ENCODE measurements around the gene CYP24A1. TPM values are rescaled to one million over a fixed set of nuclear protein-coding genes. Genes with fewer than 3 reads are reported as not detected.

CYP24A1 gene
- total RNA-seq, 1 experiment from 2014 or later = 0.28 TPM

DNA sequence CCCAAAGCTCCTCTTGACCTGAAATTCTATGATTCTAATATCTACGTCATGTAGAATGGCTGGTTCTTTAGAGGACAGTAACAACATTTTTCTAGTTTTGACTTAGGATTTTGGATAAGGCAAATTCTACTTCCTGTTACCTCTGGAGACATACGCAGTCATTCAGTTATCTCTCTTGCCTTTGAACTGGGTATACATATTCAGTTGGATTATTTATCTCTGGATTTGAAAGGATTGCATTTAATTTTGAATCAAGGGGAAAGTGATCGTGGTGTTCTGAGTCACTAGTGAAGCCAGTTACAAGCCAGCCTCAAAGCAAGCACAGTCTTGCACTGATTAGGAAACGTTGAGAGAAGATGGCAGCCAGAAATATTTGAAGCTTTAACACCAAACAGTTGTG lies 68.1 kb downstream of the CYP24A1 start:
- ChIA-PET POLR2A (interaction anchor here (0.7 to 5.8 kb wide), 23 partner anchors 9 to 512 kb away, joined by 3 to 73 read pairs (median 6); partner anchors contain the start of genes PFDN4 and ZNF217), CTCF (interaction anchor here (0.8 to 24.1 kb wide), 17 partner anchors 10 to 541 kb away, joined by 3 to 1436 read pairs (median 7); partner anchors contain the start of gene PFDN4)
- no peak overlapping the region for H3K4me3 Mint-ChIP-seq (ENCODE audit: unreplicated experiment)
- peak; percentile 62 for DNase-seq (ENCODE audit: unreplicated experiment)
- H3K4me1 Mint-ChIP-seq (ENCODE audit: insufficient read depth, unreplicated experiment) = peaks cover 21% of the 10 kb centered on the region
- no peaks in the 10 kb centered on the region for H3K36me3 Mint-ChIP-seq (ENCODE audit: insufficient read depth, unreplicated experiment)
- BruUV-seq (replicated peaks) = no TSS peak
- intact Hi-C loops (cut with micrococcal nuclease) = no loop called here
- no peak for TF ChIP-seq CTCF (IDR thresholded peaks at IDR 0.05; ENCODE audit: unreplicated experiment)
- peak overlapping the region; percentile 71 for H3K27ac Mint-ChIP-seq (ENCODE audit: low read depth, unreplicated experiment)
- no peaks in the 10 kb centered on the region for H3K9me3 Mint-ChIP-seq (ENCODE audit: unreplicated experiment)
- H3K27me3 Mint-ChIP-seq (ENCODE audit: insufficient read depth, unreplicated experiment) = no peaks in the 10 kb centered on the region

DNA sequence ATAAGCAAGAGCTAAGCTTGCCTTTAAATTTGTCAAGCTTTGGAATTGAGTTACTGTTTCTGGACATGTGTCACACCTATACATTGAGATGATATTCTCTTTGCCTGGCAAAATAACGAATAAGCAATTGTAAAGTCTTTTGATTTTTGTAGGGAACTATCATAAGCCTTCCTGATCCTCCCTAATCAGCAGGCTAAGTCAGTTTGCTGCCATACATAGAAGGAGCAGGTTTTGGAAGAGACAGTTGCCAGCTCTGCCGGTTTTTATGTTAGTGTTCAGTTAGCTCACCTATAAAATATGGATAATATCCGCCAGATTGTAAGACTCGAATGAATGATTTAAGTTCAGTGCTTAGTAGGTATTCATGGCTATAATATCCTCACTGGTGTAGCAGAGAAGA lies 69.0 kb downstream of the CYP24A1 start:
- H3K4me3 Mint-ChIP-seq (ENCODE audit: unreplicated experiment) = no peak overlapping the region
- H3K9me3 Mint-ChIP-seq (ENCODE audit: unreplicated experiment) = no peaks in the 10 kb centered on the region
- intact Hi-C loops (cut with micrococcal nuclease) = no loop called here
- no peaks in the 10 kb centered on the region for H3K27me3 Mint-ChIP-seq (ENCODE audit: insufficient read depth, unreplicated experiment)
- ChIA-PET POLR2A (interaction anchor here (0.9 to 5.8 kb wide), 17 partner anchors 8 to 134 kb away, joined by 3 to 73 read pairs (median 11); partner anchors contain the start of gene PFDN4), CTCF (interaction anchor here (0.6 to 24.1 kb wide), 27 partner anchors 10 to 657 kb away, joined by 3 to 1436 read pairs (median 9); partner anchors contain the start of gene PFDN4)
- BruUV-seq (replicated peaks) = no TSS peak
- no peak for TF ChIP-seq CTCF (IDR thresholded peaks at IDR 0.05; ENCODE audit: unreplicated experiment)
- DNase-seq (ENCODE audit: unreplicated experiment) = no peak
- H3K4me1 Mint-ChIP-seq (ENCODE audit: insufficient read depth, unreplicated experiment) = peaks cover 21% of the 10 kb centered on the region
- peaks cover 6% of the 10 kb centered on the region for H3K36me3 Mint-ChIP-seq (ENCODE audit: insufficient read depth, unreplicated experiment)
- H3K27ac Mint-ChIP-seq (ENCODE audit: low read depth, unreplicated experiment) = no peak overlapping the region

DNA sequence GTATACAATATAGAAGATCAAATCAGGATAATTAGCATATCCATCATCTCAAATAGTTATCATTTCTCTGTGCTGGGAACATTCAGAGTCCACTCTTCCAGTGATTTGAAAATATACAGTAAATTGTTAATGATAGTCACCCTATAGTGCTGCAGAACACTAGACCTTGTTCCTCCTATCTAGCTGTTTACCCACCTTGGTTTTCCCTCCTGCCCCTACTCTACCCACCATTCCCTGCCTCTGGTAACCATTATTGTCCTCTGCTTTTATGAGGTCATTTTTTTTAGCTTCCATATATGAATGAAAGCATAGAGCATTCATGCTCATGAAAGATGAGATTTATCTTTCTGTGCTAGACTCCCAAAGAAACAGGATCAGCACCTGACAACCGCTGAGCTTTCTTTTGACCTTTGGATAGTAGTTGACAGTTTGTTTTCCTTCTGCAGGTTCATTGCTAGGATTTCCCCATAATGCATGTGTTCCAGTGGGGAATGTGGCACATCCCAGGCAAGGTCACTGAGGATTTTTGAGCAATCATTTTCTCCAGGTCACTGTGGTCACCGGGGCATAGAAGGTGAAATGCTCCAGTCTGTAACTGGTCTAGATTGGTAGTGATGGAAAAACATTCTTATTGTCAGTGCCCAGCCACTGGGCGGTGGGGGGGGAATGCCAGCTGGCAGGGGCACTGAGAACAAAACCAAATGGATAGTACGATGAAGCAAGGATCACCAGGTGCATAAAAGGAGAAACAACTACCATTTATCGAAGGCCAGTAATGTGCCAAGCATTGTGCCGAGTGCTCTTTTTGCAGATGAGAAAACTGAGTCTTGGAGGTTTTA lies 69.8 kb downstream of the CYP24A1 start:
- no peak for DNase-seq (ENCODE audit: unreplicated experiment)
- ChIA-PET CTCF (interaction anchor here (0.6 to 24.1 kb wide), 48 partner anchors 11 to 1897 kb away, joined by 3 to 1436 read pairs (median 5); partner anchors contain the start of gene PFDN4), POLR2A (interaction anchor here (0.7 to 5.8 kb wide), 19 partner anchors 11 to 133 kb away, joined by 3 to 73 read pairs (median 5); partner anchors contain the start of gene PFDN4)
- Mint-ChIP-seq H3K4me1 (ENCODE audit: insufficient read depth, unreplicated experiment) (peaks cover 21% of the 10 kb centered on the region), H3K27me3 (ENCODE audit: insufficient read depth, unreplicated experiment) (no peaks in the 10 kb centered on the region), H3K4me3 (ENCODE audit: unreplicated experiment) (no peak overlapping the region), H3K36me3 (ENCODE audit: insufficient read depth, unreplicated experiment) (peaks cover 6% of the 10 kb centered on the region), H3K27ac (ENCODE audit: low read depth, unreplicated experiment) (no peak overlapping the region), H3K9me3 (ENCODE audit: unreplicated experiment) (no peaks in the 10 kb centered on the region)
- no peak for TF ChIP-seq CTCF (IDR thresholded peaks at IDR 0.05; ENCODE audit: unreplicated experiment)
- BruUV-seq (replicated peaks) = no TSS peak
- intact Hi-C loops (cut with micrococcal nuclease) = no loop called here

Other genes with a start within 250 kb of the CYP24A1 start
- not detected in 2 replicates for gene BCAS1, start 103.4 kb downstream of the CYP24A1 start, total RNA-seq (2022)
- gene PFDN4, start 34.1 kb upstream of the CYP24A1 start, total RNA-seq (2022) = 37.0 and 45.4 TPM in 2 replicates